ENCODE data around the gene EPS8L2. TPM values are rescaled to one million over a fixed set of nuclear protein-coding genes. Genes with fewer than 3 reads are reported as not detected.

EPS8L2 gene
- total and polyA plus RNA-seq, 9 of the 15 experiments (the other 6 are each of a cell fraction or from before 2014, with no cell fraction given) = 0.75 to 17.0 (median 3.7) TPM

- TF ChIP-seq, protein P1, sequence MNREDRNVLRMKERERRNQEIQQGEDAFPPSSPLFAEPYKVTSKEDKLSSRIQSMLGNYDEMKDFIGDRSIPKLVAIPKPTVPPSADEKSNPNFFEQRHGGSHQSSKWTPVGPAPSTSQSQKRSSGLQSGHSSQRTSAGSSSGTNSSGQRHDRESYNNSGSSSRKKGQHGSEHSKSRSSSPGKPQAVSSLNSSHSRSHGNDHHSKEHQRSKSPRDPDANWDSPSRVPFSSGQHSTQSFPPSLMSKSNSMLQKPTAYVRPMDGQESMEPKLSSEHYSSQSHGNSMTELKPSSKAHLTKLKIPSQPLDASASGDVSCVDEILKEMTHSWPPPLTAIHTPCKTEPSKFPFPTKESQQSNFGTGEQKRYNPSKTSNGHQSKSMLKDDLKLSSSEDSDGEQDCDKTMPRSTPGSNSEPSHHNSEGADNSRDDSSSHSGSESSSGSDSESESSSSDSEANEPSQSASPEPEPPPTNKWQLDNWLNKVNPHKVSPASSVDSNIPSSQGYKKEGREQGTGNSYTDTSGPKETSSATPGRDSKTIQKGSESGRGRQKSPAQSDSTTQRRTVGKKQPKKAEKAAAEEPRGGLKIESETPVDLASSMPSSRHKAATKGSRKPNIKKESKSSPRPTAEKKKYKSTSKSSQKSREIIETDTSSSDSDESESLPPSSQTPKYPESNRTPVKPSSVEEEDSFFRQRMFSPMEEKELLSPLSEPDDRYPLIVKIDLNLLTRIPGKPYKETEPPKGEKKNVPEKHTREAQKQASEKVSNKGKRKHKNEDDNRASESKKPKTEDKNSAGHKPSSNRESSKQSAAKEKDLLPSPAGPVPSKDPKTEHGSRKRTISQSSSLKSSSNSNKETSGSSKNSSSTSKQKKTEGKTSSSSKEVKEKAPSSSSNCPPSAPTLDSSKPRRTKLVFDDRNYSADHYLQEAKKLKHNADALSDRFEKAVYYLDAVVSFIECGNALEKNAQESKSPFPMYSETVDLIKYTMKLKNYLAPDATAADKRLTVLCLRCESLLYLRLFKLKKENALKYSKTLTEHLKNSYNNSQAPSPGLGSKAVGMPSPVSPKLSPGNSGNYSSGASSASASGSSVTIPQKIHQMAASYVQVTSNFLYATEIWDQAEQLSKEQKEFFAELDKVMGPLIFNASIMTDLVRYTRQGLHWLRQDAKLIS (CRISPR knock-in tag; IDR thresholded peaks at IDR 0.05) = peak; percentile 40
- TF ChIP-seq CREB3 (tag; conservative IDR thresholded peaks at IDR 0.05; ENCODE audit: low read depth) (peak; percentile 80), E2F6 (IDR thresholded peaks at IDR 0.05; ENCODE audit: borderline replicate concordance in 1 of 2, extremely low read depth in 1 of 2, insufficient read depth in 1 of 2, insufficient read length in 1 of 2, low read depth in 1 of 2, low read length in 1 of 2, poor library complexity in 1 of 2, severe bottlenecking in 1 of 2) (peak; percentile 64 to 71), PHB (CRISPR knock-in tag; IDR thresholded peaks at IDR 0.05) (0 out of 2 replicates have a peak, but pooled peaks have one; percentile 63), GABPB2 (CRISPR knock-in tag; conservative IDR thresholded peaks at IDR 0.05) (0 out of 2 replicates have a peak, but pooled peaks have one; percentile 49), BDP1 (IDR thresholded peaks at IDR 0.05; ENCODE audit: insufficient read depth, insufficient read length) (no peak), C11orf30 (IDR thresholded peaks at IDR 0.05; ENCODE audit: low read depth) (no peak), TARDBP (IDR thresholded peaks at IDR 0.05) (no peak), RUNX1 (IDR thresholded peaks at IDR 0.05; ENCODE audit: low read depth) (no peak), HDAC1 (IDR thresholded peaks at IDR 0.05) (peak in 1 of 2 experiments; percentile 64; a peak in 2 of 4 replicates), ZFX (CRISPR knock-in tag; IDR thresholded peaks at IDR 0.05) (no peak), ZNF785 (CRISPR knock-in tag; IDR thresholded peaks at IDR 0.05) (no peak), ZBTB17 (CRISPR knock-in tag; IDR thresholded peaks at IDR 0.05) (0 out of 2 replicates have a peak, but pooled peaks have one; percentile 6), RNF2 (IDR thresholded peaks at IDR 0.05) (no peak), TCF7 (IDR thresholded peaks at IDR 0.05; ENCODE audit: borderline replicate concordance) (no peak)
- TF ChIP-seq, protein P2, sequence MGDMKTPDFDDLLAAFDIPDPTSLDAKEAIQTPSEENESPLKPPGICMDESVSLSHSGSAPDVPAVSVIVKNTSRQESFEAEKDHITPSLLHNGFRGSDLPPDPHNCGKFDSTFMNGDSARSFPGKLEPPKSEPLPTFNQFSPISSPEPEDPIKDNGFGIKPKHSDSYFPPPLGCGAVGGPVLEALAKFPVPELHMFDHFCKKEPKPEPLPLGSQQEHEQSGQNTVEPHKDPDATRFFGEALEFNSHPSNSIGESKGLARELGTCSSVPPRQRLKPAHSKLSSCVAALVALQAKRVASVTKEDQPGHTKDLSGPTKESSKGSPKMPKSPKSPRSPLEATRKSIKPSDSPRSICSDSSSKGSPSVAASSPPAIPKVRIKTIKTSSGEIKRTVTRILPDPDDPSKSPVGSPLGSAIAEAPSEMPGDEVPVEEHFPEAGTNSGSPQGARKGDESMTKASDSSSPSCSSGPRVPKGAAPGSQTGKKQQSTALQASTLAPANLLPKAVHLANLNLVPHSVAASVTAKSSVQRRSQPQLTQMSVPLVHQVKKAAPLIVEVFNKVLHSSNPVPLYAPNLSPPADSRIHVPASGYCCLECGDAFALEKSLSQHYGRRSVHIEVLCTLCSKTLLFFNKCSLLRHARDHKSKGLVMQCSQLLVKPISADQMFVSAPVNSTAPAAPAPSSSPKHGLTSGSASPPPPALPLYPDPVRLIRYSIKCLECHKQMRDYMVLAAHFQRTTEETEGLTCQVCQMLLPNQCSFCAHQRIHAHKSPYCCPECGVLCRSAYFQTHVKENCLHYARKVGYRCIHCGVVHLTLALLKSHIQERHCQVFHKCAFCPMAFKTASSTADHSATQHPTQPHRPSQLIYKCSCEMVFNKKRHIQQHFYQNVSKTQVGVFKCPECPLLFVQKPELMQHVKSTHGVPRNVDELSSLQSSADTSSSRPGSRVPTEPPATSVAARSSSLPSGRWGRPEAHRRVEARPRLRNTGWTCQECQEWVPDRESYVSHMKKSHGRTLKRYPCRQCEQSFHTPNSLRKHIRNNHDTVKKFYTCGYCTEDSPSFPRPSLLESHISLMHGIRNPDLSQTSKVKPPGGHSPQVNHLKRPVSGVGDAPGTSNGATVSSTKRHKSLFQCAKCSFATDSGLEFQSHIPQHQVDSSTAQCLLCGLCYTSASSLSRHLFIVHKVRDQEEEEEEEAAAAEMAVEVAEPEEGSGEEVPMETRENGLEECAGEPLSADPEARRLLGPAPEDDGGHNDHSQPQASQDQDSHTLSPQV (IDR thresholded peaks at IDR 0.05) = peak; percentile 66; the same call in 1 of the 2 replicates
- TF ChIP-seq, protein P3, sequence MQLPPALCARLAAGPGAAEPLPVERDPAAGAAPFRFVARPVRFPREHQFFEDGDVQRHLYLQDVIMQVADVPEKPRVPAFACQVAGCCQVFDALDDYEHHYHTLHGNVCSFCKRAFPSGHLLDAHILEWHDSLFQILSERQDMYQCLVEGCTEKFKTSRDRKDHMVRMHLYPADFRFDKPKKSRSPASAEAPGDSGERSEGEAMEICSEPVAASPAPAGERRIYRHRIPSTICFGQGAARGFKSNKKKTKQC (CRISPR knock-in tag; IDR thresholded peaks at IDR 0.05) = 0 out of 2 replicates have a peak, but pooled peaks have one; percentile 13
These were observed 42.0 kb downstream of the EPS8L2 start (continued) for GRCh38 chr11:748007-748359.
